ENCODE data around the gene SRRM2.
"Not testable (repeated sequence)": the region's sequence is repeated elsewhere in the genome, so short reads cannot be mapped to it uniquely, and the experiment has no call there.

Gene SRRM2

DNA sequence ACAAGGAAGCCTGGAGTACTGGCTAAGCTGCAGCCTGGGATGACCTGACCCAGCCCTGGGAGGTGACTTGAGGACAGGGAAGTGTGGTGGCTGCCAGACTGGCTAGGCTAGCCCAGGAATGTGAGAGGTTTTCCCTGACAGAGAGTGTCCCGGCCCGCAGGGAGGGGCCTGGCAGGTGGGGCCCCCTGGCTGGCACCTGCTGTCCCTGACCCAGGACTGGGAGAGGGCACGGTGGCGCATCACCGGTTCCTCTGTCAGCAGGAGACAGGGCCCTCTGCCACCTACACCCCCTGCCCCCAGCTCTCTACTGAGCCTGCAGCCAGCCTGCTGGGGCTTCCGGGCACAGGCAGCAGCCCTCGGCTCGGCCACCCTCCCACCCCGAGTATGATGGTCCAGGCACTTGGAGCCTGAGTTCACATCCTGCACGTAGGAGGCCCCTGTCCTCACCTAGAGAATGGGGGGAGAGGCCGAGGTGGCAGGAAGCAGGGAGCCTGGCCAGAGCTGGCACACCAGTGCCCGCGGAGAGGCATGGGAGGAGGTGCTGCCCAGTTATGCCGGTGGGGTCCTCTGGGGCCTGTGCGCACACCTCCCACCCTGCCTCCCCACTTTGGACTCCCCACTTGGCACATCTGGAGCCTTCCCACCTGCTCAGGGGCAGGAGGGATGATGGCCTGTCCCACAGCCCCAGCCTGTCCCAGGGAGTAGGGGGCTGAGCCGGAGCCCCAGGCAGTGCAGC lies 32.9 kb upstream of the SRRM2 start:
- Mint-ChIP-seq H3K27me3 (peaks cover 4 to 6% of the 10 kb centered on the region in 2 donors), H3K4me1 (ENCODE audit: low read depth in 2 of 2) (peaks cover 5 to 8% of the 10 kb centered on the region in 2 donors), H3K36me3 (ENCODE audit: insufficient read depth) (peaks cover 10% of the 10 kb centered on the region), H3K9me3 (no peaks in the 10 kb centered on the region), H3K27ac (peak overlapping the region in 1 of 2 donors; percentile 76), H3K4me3 (peak overlapping the region; percentile 79 to 82)
- ATAC-seq (replicated peaks) = no peak
- no peak for DNase-seq

DNA sequence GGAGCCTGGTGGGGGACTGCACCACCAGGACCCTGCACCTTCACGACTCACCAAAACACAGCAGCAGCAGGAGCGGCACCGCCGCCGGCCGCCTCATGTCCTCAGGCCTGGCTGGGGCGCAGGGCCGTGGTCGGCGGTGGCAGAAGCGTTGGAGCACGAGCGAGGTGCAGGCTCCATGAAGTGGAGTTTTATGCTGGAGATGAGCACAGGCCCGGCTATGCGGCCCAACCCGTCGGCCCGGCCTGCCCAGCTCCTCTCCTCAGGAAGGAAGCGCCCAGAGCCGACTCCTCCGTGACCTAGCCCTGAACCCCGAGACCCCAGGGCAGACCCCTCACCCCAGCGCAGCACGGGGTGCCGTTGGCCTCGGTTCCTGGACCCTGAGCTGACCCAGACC lies 32.4 kb upstream of the SRRM2 start, which contains the start of gene PRSS27:
Gene PRSS27, minus strand, starts transcription at position 161 of the 394 bp plus-strand sequence. Its CDS starts 64 bp downstream, at position 97.
- Mint-ChIP-seq H3K9me3 (no peaks in the 10 kb centered on the region), H3K4me3 (peak within 1 kb of the TSS; percentile 79 to 82), H3K36me3 (ENCODE audit: insufficient read depth) (peaks cover 7% of the 10 kb centered on the region), H3K4me1 (ENCODE audit: low read depth in 2 of 2) (peaks cover 2 to 5% of the 10 kb centered on the region in 2 donors), H3K27ac (peak within 1 kb of the TSS; percentile 67 to 76), H3K27me3 (peaks cover 7 to 12% of the 10 kb centered on the region in 2 donors)
- DNase-seq = no peak
- no peak for ATAC-seq (replicated peaks)

DNA sequence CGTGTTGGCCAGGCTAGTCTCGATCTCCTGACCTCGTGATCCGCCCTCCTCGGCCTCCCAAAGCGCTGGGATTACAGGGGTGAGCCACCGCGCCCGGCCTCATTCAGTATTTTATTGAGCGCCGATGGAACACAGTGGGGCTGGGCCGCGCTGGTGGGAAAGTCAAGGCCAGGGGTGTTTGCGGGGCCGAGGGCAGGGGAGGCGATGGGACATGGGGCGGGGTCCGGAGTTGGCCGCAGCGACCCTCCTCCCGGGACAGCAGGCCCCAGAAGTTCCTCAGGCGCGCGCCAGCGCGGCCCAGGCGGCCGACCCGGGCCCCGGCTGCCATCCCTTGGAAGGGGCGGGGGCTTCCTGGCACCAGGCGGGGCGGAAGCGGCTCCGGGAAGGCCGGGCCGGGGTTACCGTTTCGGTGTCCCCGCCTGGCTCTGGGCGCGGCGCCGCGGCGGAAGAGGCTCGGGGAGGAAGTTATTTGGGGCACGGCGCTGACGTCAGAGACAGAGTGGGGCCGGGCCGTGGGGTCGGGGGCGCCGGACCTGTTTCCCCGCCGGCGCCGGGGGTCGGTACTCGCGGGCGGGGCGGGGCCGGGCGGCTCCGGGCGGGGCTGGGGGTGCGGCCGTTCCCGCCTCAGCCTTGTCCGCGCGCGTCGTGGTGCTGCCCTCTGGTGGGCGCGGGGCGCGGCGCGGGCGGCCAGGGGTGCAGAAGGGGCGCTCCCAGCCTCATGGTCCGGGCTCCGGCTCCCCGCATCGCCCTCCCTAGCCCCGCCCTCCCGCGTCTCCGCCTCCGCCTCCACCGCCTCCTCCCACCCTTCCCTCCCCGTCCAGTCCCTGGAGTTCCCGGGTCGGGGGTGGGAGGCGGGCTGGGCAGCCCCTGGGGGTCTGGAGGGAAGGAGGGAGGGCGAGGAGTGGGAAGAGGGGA lies 31.5 kb upstream of the SRRM2 start:
- Mint-ChIP-seq H3K4me1 (ENCODE audit: low read depth in 2 of 2) (peaks cover 0 to 2% of the 10 kb centered on the region in 2 donors), H3K27me3 (peaks cover 13 to 20% of the 10 kb centered on the region in 2 donors), H3K36me3 (ENCODE audit: insufficient read depth) (peaks cover 6% of the 10 kb centered on the region), H3K27ac (peak overlapping the region; percentile 67 to 76), H3K4me3 (peak overlapping the region; percentile 79 to 82), H3K9me3 (no peaks in the 10 kb centered on the region)
- ATAC-seq (replicated peaks) = peak; percentile 91
- DNase-seq = peak; percentile 75 to 79 (median 78)

DNA sequence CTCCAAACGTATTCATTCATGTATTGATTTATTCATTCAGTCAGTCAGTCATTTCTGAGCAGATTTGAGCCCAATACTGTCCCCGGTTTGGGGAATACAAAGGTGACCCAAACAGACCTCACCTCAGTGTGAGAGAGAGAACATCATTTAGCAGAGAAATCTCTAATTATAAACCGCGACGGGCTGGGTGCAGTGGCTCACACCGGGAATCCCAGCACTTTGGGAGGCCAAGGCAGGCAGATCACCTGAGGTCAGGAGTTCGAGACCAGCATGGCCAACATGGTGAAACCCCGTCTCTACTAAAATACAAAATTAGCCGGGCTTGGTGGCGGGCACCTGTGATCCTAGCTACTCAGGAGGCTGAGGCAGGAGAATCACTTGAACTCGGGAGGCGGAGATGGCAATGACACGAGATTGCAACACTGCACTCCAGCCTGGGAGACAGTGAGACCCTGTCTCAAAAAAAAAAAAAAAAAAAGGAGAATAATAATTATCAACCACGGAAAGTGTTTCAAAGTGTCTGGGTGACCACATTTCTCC lies 30.7 kb upstream of the SRRM2 start:
- H3K27me3 Mint-ChIP-seq = peaks cover 13 to 20% of the 10 kb centered on the region in 2 donors
- H3K9me3 Mint-ChIP-seq; H3K36me3 Mint-ChIP-seq (ENCODE audit: insufficient read depth); DNase-seq; ATAC-seq (replicated peaks); H3K4me1 Mint-ChIP-seq (ENCODE audit: low read depth in 2 of 2): not testable (repeated sequence)
- H3K4me3 Mint-ChIP-seq = peak overlapping the region; percentile 79 to 82
- H3K27ac Mint-ChIP-seq = peak overlapping the region in 1 of 2 donors; percentile 67

DNA sequence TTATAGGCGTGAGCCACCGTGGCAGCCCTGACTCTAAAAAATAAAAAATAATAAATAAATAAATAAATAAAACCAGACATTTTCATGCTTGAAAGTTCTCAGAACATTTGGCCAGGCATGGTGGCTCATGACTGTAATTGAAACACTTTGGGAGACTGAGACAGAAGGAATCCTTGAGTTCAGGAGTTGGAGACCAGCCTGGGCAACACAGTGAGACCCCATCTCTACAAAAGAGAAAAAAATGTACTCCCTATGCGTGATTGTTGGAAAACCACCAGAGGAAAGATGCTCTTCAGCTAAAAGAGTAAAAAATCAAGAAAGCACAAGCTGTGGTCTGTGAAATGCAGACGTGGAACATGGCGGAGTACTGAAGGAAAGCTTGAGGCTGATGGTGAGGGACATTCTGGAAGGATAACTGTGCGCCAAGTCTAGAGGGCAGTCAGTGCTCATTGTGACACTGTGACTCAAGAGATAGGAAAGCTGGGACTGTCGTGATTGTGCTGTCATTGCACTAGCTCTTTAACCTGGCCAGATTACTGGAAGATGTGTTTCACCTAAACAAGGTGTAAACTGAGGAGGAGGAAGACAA lies 28.3 kb upstream of the SRRM2 start:
- DNase-seq = no peak
- no peaks in the 10 kb centered on the region for H3K9me3 Mint-ChIP-seq
- H3K27me3 Mint-ChIP-seq = peaks cover 13 to 20% of the 10 kb centered on the region in 2 donors
- H3K36me3 Mint-ChIP-seq (ENCODE audit: insufficient read depth) = peaks cover 6% of the 10 kb centered on the region
- no peak for ATAC-seq (replicated peaks)
- H3K4me1 Mint-ChIP-seq (ENCODE audit: low read depth in 2 of 2) = no peaks in the 10 kb centered on the region
- H3K4me3 Mint-ChIP-seq = no peak overlapping the region
- peak overlapping the region in 1 of 2 donors; percentile 8 for H3K27ac Mint-ChIP-seq

DNA sequence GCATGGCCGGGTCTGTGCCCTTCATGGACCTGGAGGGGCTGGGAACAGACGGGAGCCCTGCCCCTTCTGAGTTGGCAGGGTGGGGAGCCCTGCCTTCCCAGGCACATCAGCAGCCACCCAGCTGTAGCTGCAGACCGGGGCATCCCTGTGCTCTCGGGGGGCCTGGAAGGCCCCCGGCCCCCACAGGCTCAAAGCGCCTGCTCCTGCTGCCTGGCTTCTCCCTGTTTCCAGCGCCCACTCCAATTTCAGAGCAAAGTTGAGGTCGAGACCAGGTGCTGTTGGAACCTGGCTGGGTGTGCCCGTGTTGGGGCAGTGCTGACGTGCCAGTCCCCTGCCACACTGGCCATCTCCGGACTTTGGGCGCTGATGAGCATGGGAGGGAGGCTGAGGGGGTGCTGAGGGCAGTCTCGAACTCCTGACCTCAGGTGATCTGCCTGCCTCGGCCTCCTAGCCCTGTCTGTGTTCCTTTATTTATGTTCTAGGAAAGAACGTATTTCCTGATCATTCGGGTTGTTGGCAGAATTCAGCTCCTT lies 27.6 kb upstream of the SRRM2 start:
- Mint-ChIP-seq H3K4me3 (no peak overlapping the region), H3K27me3 (peaks cover 13 to 20% of the 10 kb centered on the region in 2 donors)
- ATAC-seq (replicated peaks) = no peak

DNA sequence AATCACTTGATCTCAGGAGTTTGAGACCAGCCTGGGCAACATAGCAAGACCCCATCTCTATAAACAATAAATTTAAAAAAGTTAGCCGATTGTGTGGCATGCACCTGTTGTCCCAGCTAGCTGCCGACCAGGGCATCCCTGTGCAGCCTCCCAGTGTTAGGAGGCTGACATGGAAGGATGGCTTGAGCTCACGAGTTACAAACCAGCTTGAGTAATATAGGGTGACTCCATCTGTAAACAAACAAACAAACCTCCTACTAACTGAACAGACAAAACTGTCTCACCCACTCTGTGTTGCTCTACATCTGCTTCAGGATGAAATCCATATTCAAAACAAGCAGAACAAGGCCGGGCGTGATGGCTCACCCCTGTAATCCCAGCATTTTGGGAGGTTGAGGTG lies 25.5 kb upstream of the SRRM2 start:
- DNase-seq = no peak
- no peak overlapping the region for H3K27ac Mint-ChIP-seq
- H3K9me3 Mint-ChIP-seq = no peaks in the 10 kb centered on the region
- peaks cover 13 to 20% of the 10 kb centered on the region in 2 donors for H3K27me3 Mint-ChIP-seq
- no peaks in the 10 kb centered on the region for H3K36me3 Mint-ChIP-seq (ENCODE audit: insufficient read depth)
- no peak overlapping the region for H3K4me3 Mint-ChIP-seq
- ATAC-seq (replicated peaks) = no peak
- no peaks in the 10 kb centered on the region for H3K4me1 Mint-ChIP-seq (ENCODE audit: low read depth in 2 of 2)

More for the DNA sequence above, 27.6 kb upstream of the SRRM2 start:
- H3K36me3 Mint-ChIP-seq (ENCODE audit: insufficient read depth) = peaks cover 6% of the 10 kb centered on the region
- no peaks in the 10 kb centered on the region for H3K9me3 Mint-ChIP-seq
- no peak for DNase-seq
- no peak overlapping the region for H3K27ac Mint-ChIP-seq
- no peaks in the 10 kb centered on the region for H3K4me1 Mint-ChIP-seq (ENCODE audit: low read depth in 2 of 2)

DNA sequence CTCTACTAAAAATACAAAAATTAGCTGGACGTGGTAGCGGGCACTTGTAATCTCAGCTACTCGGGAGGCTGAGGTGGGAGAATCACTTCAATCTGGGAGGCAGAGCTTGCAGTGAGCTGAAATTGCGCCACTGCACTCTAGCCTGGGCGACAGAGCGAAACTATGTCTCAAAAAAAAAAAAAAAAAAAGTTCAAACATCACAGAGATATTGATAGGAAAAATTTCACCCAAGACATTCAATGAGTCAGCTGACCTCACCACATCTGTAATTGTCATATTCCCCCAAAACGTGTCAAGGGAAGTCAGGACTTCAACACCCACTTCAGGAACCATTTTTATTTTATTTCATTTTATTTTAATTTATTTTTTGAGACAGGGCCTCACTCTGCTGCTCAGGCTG lies 24.4 kb upstream of the SRRM2 start:
- no peak for ATAC-seq (replicated peaks)
- Mint-ChIP-seq H3K4me3 (no peak overlapping the region), H3K27me3 (peaks cover 13 to 20% of the 10 kb centered on the region in 2 donors), H3K36me3 (ENCODE audit: insufficient read depth) (no peaks in the 10 kb centered on the region), H3K4me1 (ENCODE audit: low read depth in 2 of 2) (no peaks in the 10 kb centered on the region), H3K9me3 (no peaks in the 10 kb centered on the region), H3K27ac (no peak overlapping the region)
- no peak for DNase-seq

DNA sequence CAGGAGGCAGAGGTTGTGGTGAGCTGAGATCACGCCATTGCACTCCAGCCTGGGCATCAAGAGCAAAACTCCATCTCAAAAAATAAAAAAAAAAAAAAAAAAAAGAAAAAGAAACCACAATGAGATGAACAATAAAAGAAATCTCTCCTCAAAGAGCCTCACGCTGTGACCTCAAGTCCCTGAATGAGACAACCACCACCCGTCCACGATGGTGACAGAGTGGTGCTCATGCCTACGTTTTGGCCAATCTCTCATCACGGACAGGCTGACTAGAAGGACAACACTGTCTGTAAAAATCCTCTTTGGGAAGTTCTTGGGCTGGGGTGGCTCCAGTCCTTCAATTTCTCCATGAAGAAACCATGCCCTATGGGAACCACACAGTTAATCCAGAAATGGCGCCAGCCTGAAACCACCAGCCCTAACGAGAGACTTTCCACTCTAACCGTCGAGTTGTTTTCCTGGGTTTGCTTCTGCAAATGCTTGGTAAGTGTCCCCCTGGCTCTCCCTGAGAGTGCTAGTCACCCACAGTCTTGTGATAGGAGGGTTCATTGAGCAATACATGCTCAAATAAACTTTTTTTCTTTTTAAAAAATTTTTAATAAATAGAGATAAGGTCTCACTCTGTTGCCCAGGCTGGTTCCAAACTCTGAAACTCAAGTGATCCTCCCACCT lies 17.5 kb upstream of the SRRM2 start:
- no peak overlapping the region for H3K27ac Mint-ChIP-seq
- no peaks in the 10 kb centered on the region for H3K4me1 Mint-ChIP-seq (ENCODE audit: low read depth in 2 of 2)
- peaks cover 0 to 12% of the 10 kb centered on the region in 2 donors for H3K27me3 Mint-ChIP-seq
- no peak for ATAC-seq (replicated peaks)
- DNase-seq = no peak
- no peak overlapping the region for H3K4me3 Mint-ChIP-seq
- H3K36me3 Mint-ChIP-seq (ENCODE audit: insufficient read depth) = no peaks in the 10 kb centered on the region
- no peaks in the 10 kb centered on the region for H3K9me3 Mint-ChIP-seq

DNA sequence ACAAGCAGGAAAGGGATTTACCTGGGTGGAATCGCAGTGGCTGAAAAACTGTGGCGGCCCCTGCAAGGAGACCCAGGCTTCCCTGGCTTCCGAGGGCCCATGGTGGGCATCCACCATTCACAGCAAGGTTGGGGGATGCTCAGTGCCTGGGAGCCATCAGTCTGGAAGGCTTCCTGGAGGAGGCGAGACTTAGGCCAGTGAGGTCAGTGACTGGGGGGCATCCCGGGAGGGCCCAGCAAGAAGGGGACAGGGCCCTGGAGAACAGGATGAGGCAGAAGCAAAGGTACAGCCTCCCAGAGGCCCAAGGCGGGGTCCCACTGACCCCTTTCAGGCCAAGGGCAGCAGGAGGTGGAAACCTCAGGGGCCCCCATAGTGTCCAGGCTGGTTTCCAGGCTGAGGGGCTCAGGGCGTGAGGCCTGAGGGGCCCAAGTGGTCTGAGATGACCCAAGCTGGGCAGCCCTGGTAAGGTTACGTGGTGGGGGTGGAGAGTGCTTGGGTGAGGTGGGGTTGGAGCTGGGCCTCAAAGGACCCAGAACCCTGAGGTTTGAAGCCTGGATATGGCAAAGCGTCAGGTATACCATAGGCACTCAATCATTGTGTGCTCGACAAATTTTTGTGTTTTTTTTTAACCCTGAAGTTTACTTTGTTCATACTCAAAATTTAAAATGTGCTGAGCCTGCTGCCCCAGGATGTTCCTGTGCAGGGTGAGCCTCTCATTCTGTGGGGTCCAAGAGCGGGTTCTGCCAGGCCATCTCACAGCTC lies 15.8 kb upstream of the SRRM2 start:
- no peak for ATAC-seq (replicated peaks)
- peaks cover 5% of the 10 kb centered on the region for H3K36me3 Mint-ChIP-seq (ENCODE audit: insufficient read depth)
- H3K9me3 Mint-ChIP-seq = no peaks in the 10 kb centered on the region
- H3K4me3 Mint-ChIP-seq = no peak overlapping the region
- H3K27ac Mint-ChIP-seq = no peak overlapping the region
- no peak for DNase-seq
- no peaks in the 10 kb centered on the region for H3K4me1 Mint-ChIP-seq (ENCODE audit: low read depth in 2 of 2)
- peaks cover 7 to 24% of the 10 kb centered on the region in 2 donors for H3K27me3 Mint-ChIP-seq

DNA sequence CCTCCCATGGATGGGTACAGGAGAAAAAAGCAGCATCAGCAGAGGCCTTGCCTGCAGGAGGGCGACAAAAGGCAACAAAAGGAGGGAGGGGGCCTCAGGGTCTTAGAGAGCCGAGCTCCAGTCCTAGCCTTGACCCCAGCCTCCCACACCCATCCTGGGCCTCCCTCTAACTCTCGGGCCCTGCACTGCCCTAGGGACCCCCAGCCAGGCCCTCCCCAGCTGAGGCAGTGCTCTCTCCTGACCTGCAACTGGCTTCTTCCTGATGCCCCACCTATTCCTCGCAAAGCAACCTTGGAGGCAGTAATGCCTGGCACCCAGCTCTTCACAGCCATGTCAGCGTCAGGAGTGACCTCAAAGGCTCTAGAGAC lies 15.2 kb upstream of the SRRM2 start:
- Mint-ChIP-seq H3K27ac (no peak overlapping the region), H3K27me3 (peaks cover 7 to 24% of the 10 kb centered on the region in 2 donors), H3K4me3 (no peak overlapping the region), H3K4me1 (ENCODE audit: low read depth in 2 of 2) (no peaks in the 10 kb centered on the region), H3K9me3 (no peaks in the 10 kb centered on the region), H3K36me3 (ENCODE audit: insufficient read depth) (peaks cover 5% of the 10 kb centered on the region)
- DNase-seq (no peak), ATAC-seq (replicated peaks) (no peak)

DNA sequence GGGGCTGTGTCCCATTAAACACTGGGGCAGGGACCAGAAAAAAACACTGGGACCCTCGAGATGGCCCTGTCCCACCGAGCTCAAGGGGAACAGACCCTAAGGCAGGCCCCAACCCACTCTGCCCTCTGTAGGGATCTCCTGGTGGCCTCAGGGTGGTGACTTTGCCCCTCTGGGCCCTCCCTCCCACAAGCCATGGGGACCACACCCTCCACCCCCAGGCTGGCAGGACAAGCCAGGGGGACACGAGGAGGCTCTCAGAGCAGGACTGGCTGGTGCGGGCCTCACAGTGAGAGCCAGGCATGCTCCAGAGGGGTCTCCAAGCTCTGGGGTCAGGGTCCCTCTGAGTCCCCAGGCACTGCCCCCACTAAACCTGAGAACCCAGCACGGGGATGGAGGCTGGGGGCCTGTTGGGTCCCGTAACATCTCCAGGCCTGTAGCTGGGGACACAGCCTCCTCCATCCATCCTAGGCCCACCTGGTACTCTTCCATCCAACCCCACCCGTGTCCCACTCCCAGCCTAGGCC lies 14.5 kb upstream of the SRRM2 start:
- Mint-ChIP-seq H3K27me3 (peaks cover 7 to 24% of the 10 kb centered on the region in 2 donors), H3K9me3 (no peaks in the 10 kb centered on the region), H3K4me1 (ENCODE audit: low read depth in 2 of 2) (no peaks in the 10 kb centered on the region), H3K27ac (peak overlapping the region in 1 of 2 donors; percentile 26), H3K36me3 (ENCODE audit: insufficient read depth) (peaks cover 5% of the 10 kb centered on the region), H3K4me3 (no peak overlapping the region)
- ATAC-seq (replicated peaks) (no peak), DNase-seq (no peak)
